Measurements from ENCODE around the gene ZNF71. TPM values are rescaled to one million over a fixed set of nuclear protein-coding genes. Genes with fewer than 3 reads are reported as not detected.
A peak's percentile ranks its signal among the peaks of the same experiment; 100 is the strongest.

Gene ZNF71
- total RNA-seq (1 to 10 TPM; 8.2 to 8.4 TPM), polyA plus RNA-seq (11.8 TPM)

- no peaks in the 10 kb centered on the region for H3K9me3 ChIP-seq (ENCODE audit: low read length)
- peaks cover 14% of the 10 kb centered on the region for H3K4me1 ChIP-seq (ENCODE audit: insufficient read depth, low read length)
- Mint-ChIP-seq H3K27ac (peak within 1 kb of the TSS; percentile 28 to 97 (median 90)), H3K9me3 (peaks cover 5 to 33% (median 13%) of the 10 kb centered on the region in 5 donors), H3K27me3 (peaks cover 0 to 2% of the 10 kb centered on the region in 2 donors), H3K4me1 (peaks cover 24 to 40% (median 26%) of the 10 kb centered on the region in 3 donors), H3K36me3 (peaks cover 1 to 40% (median 16%) of the 10 kb centered on the region in 3 donors), H3K4me3 (peak within 1 kb of the TSS; percentile 90 to 94 (median 92))
- peak within 1 kb of the TSS; percentile 36 for H3K27ac ChIP-seq (ENCODE audit: low read depth, low read length)
- peak within 1 kb of the TSS; percentile 81 for H3K4me3 ChIP-seq (ENCODE audit: low read length)
- peak; percentile 77 to 90 (median 81) for DNase-seq
- H3K27me3 ChIP-seq (ENCODE audit: insufficient read depth, low read length, poor library complexity, severe bottlenecking), result no peaks in the 10 kb centered on the region
- no peaks in the 10 kb centered on the region for H3K36me3 ChIP-seq (ENCODE audit: insufficient read depth, low read length)
- POLR2A ChIA-PET, result interaction anchor here (0.6 kb wide), 1 partner anchor 1856 kb away, joined by 5 read pairs; no protein-coding TSS in a partner anchor
- CTCF ChIA-PET, result no interaction called here
These were observed at the start of gene ZNF71 for GRCh38 chr19:56594783-56595547. TSS of gene ZNF71 (plus strand) at chr19:56595302. CDS start at chr19:56601559, 6,257 bp downstream.

GRCh38 chr19:56547535-56547934 lies 47.6 kb upstream of the ZNF71 start:
- Histone ChIP-seq H3K4me3 (ENCODE audit: low read length) (no peak overlapping the region), H3K4me1 (ENCODE audit: insufficient read depth, low read length) (no peaks in the 10 kb centered on the region), H3K36me3 (ENCODE audit: insufficient read depth, low read length) (peaks cover 6% of the 10 kb centered on the region), H3K9me3 (ENCODE audit: low read length) (peaks cover 43% of the 10 kb centered on the region), H3K27me3 (ENCODE audit: insufficient read depth, low read length, poor library complexity, severe bottlenecking) (no peaks in the 10 kb centered on the region), H3K27ac (ENCODE audit: low read depth, low read length) (no peak overlapping the region)
- no peak overlapping the region for H3K4me3 Mint-ChIP-seq
- H3K36me3 Mint-ChIP-seq, result peaks cover 27 to 85% (median 80%) of the 10 kb centered on the region in 3 donors
- no peak overlapping the region for H3K27ac Mint-ChIP-seq
- POLR2A ChIA-PET, result no interaction called here
- no peak for DNase-seq
- no peaks in the 10 kb centered on the region for H3K4me1 Mint-ChIP-seq
- peaks cover 44 to 85% (median 74%) of the 10 kb centered on the region in 5 donors for H3K9me3 Mint-ChIP-seq
- H3K27me3 Mint-ChIP-seq, result peaks cover 0 to 4% of the 10 kb centered on the region in 2 donors
- CTCF ChIA-PET, result no interaction called here

DNA sequence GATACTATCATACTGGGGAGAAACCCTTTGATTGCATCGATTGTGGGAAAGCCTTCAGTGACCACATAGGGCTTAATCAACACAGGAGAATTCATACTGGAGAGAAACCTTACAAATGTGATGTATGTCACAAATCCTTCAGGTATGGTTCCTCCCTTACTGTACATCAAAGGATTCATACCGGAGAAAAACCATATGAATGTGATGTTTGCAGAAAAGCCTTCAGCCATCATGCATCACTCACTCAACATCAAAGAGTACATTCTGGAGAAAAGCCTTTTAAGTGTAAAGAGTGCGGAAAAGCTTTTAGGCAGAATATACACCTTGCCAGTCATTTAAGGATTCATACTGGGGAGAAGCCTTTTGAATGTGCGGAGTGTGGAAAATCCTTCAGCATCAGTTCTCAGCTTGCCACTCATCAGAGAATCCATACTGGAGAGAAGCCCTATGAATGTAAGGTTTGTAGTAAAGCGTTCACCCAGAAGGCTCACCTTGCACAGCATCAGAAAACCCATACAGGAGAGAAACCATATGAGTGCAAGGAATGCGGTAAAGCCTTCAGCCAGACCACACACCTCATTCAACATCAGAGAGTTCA lies 40.7 kb upstream of the ZNF71 start:
- POLR2A ChIA-PET, result no interaction called here
- Mint-ChIP-seq H3K27ac (no peak overlapping the region), H3K27me3 (peaks cover 0 to 2% of the 10 kb centered on the region in 2 donors), H3K9me3 (peaks cover 48 to 89% (median 82%) of the 10 kb centered on the region in 5 donors), H3K4me3 (no peak overlapping the region), H3K36me3 (peaks cover 17 to 76% (median 58%) of the 10 kb centered on the region in 3 donors), H3K4me1 (no peaks in the 10 kb centered on the region)
- Histone ChIP-seq H3K36me3 (ENCODE audit: insufficient read depth, low read length) (peaks cover 5% of the 10 kb centered on the region), H3K4me3 (ENCODE audit: low read length) (peak overlapping the region; percentile 11), H3K9me3 (ENCODE audit: low read length) (peaks cover 55% of the 10 kb centered on the region), H3K27ac (ENCODE audit: low read depth, low read length) (no peak overlapping the region), H3K4me1 (ENCODE audit: insufficient read depth, low read length) (no peaks in the 10 kb centered on the region), H3K27me3 (ENCODE audit: insufficient read depth, low read length, poor library complexity, severe bottlenecking) (no peaks in the 10 kb centered on the region)
- CTCF ChIA-PET, result no interaction called here
- DNase-seq, result no peak

DNA sequence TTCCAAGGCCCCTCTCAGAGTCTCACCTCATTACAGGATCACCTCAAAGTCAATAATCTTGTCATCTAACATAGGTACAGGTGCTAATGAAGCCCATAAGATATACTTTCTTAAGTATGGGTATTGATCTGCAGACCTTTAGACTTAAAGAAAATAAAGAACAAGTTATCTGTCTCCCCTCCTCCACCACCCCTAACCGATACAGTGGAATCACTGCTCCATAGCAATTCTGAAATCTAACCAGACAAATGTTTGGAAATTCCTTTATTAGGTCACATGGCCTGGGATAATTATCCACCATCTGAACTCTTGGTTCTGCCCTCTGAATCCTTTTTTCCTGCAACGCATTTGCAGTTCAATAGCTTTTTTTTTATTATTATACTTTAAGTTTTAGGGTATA lies 32.3 kb upstream of the ZNF71 start:
- Mint-ChIP-seq H3K4me1 (peaks cover 9 to 17% (median 10%) of the 10 kb centered on the region in 3 donors), H3K4me3 (no peak overlapping the region), H3K27me3 (peaks cover 0 to 1% of the 10 kb centered on the region in 2 donors), H3K9me3 (peaks cover 71 to 97% (median 95%) of the 10 kb centered on the region in 5 donors), H3K36me3 (peaks cover 2 to 57% (median 46%) of the 10 kb centered on the region in 3 donors), H3K27ac (peak overlapping the region in 1 of 8 donors; percentile 67)
- POLR2A ChIA-PET, result no interaction called here
- Histone ChIP-seq H3K4me3 (ENCODE audit: low read length) (no peak overlapping the region), H3K4me1 (ENCODE audit: insufficient read depth, low read length) (peaks cover 7% of the 10 kb centered on the region), H3K9me3 (ENCODE audit: low read length) (peaks cover 48% of the 10 kb centered on the region), H3K27ac (ENCODE audit: low read depth, low read length) (no peak overlapping the region), H3K36me3 (ENCODE audit: insufficient read depth, low read length) (no peaks in the 10 kb centered on the region), H3K27me3 (ENCODE audit: insufficient read depth, low read length, poor library complexity, severe bottlenecking) (no peaks in the 10 kb centered on the region)
- DNase-seq, result no peak
- CTCF ChIA-PET, result interaction anchor here (0.6 kb wide), 1 partner anchor 113 kb away, joined by 4 read pairs; no protein-coding TSS in a partner anchor

- Mint-ChIP-seq H3K4me3 (peak overlapping the region; percentile 92 to 98 (median 95)), H3K4me1 (peaks cover 11 to 26% (median 14%) of the 10 kb centered on the region in 3 donors), H3K27ac (peak overlapping the region in 7 of 8 donors; percentile 78 to 95 (median 88)), H3K9me3 (peaks cover 43 to 95% (median 84%) of the 10 kb centered on the region in 5 donors), H3K36me3 (peaks cover 19 to 74% (median 72%) of the 10 kb centered on the region in 3 donors), H3K27me3 (peaks cover 0 to 1% of the 10 kb centered on the region in 2 donors)
- peaks cover 12% of the 10 kb centered on the region for H3K4me1 ChIP-seq (ENCODE audit: insufficient read depth, low read length)
- H3K9me3 ChIP-seq (ENCODE audit: low read length), result peaks cover 48% of the 10 kb centered on the region
- H3K36me3 ChIP-seq (ENCODE audit: insufficient read depth, low read length), result peaks cover 10% of the 10 kb centered on the region
- DNase-seq, result no peak
- peak overlapping the region; percentile 94 for H3K4me3 ChIP-seq (ENCODE audit: low read length)
- peak overlapping the region; percentile 51 for H3K27ac ChIP-seq (ENCODE audit: low read depth, low read length)
- POLR2A ChIA-PET, result interaction anchor here (0.6 kb wide), 1 partner anchor 1106 kb away, joined by 3 read pairs; no protein-coding TSS in a partner anchor
- CTCF ChIA-PET, result no interaction called here
- H3K27me3 ChIP-seq (ENCODE audit: insufficient read depth, low read length, poor library complexity, severe bottlenecking), result no peaks in the 10 kb centered on the region
These were observed 28.2 kb upstream of the ZNF71 start for GRCh38 chr19:56566904-56567273.

- Mint-ChIP-seq H3K27me3 (peaks cover 0 to 1% of the 10 kb centered on the region in 2 donors), H3K4me3 (peak within 1 kb of the TSS; percentile 92 to 98 (median 95)), H3K27ac (peak within 1 kb of the TSS; percentile 7 to 95 (median 88)), H3K36me3 (peaks cover 19 to 74% (median 70%) of the 10 kb centered on the region in 3 donors), H3K4me1 (peaks cover 11 to 26% (median 14%) of the 10 kb centered on the region in 3 donors), H3K9me3 (peaks cover 41 to 94% (median 83%) of the 10 kb centered on the region in 5 donors)
- CTCF ChIA-PET, result no interaction called here
- Histone ChIP-seq H3K9me3 (ENCODE audit: low read length) (peaks cover 43% of the 10 kb centered on the region), H3K27me3 (ENCODE audit: insufficient read depth, low read length, poor library complexity, severe bottlenecking) (no peaks in the 10 kb centered on the region), H3K36me3 (ENCODE audit: insufficient read depth, low read length) (peaks cover 10% of the 10 kb centered on the region), H3K4me3 (ENCODE audit: low read length) (peak within 1 kb of the TSS; percentile 94), H3K4me1 (ENCODE audit: insufficient read depth, low read length) (peaks cover 12% of the 10 kb centered on the region), H3K27ac (ENCODE audit: low read depth, low read length) (peak within 1 kb of the TSS; percentile 51)
- POLR2A ChIA-PET, result no interaction called here
- peak; percentile 78 to 89 (median 82) for DNase-seq
These were observed 27.6 kb upstream of the ZNF71 start, which contains the start of gene ZNF470 for GRCh38 chr19:56567274-56568120. TSS of gene ZNF470 (plus strand) at chr19:56567468. CDS start at chr19:56570312, 2,844 bp downstream.

GRCh38 chr19:56572589-56572988 lies 22.5 kb upstream of the ZNF71 start:
- H3K4me1 Mint-ChIP-seq, result peaks cover 4 to 11% (median 5%) of the 10 kb centered on the region in 3 donors
- no peaks in the 10 kb centered on the region for H3K27me3 ChIP-seq (ENCODE audit: insufficient read depth, low read length, poor library complexity, severe bottlenecking)
- peaks cover 49 to 96% (median 84%) of the 10 kb centered on the region in 5 donors for H3K9me3 Mint-ChIP-seq
- H3K27me3 Mint-ChIP-seq, result no peaks in the 10 kb centered on the region
- H3K27ac Mint-ChIP-seq, result no peak overlapping the region
- peaks cover 53% of the 10 kb centered on the region for H3K9me3 ChIP-seq (ENCODE audit: low read length)
- H3K36me3 ChIP-seq (ENCODE audit: insufficient read depth, low read length), result peaks cover 22% of the 10 kb centered on the region
- POLR2A ChIA-PET, result no interaction called here
- peaks cover 42 to 79% (median 78%) of the 10 kb centered on the region in 3 donors for H3K36me3 Mint-ChIP-seq
- peaks cover 5% of the 10 kb centered on the region for H3K4me1 ChIP-seq (ENCODE audit: insufficient read depth, low read length)
- no peak overlapping the region for H3K4me3 ChIP-seq (ENCODE audit: low read length)
- no peak overlapping the region for H3K27ac ChIP-seq (ENCODE audit: low read depth, low read length)
- H3K4me3 Mint-ChIP-seq, result no peak overlapping the region
- CTCF ChIA-PET, result no interaction called here
- no peak for DNase-seq
